HCT116 (cell line): ENCODE data around the gene RXRA. TPM values are rescaled to one million over a fixed set of nuclear protein-coding genes. Genes with fewer than 3 reads are reported as not detected.

ENCODE experiments used
- ATAC-seq: fragments of 200-7000 bp; cut with Tn5 transposase; 2 replicates; pipeline ENCODE4 v1.9.1; 2020; ENCODE audit warnings: mild to moderate bottlenecking, moderate library complexity
- BruUV-seq: library from RNA; stranded (reverse); fragments of 400-500 nt; replicated peaks from 2 replicates; lab custom pipeline; 2021; lab: Mats Ljungman, UMichigan
- CTCF ChIA-PET: fragments of 300-600 bp; sonication (Branson Sonifier 250); formaldehyde crosslinking; loops from one replicate; lab custom pipeline; 2021; ENCODE audit warnings: antibody characterized with exemption; lab: Charles Lee
- POLR2A ChIA-PET: fragments of 300-600, 350-600 bp; sonication (Branson Sonifier 250); formaldehyde crosslinking; loops from one replicate; lab custom pipeline; 2021; ENCODE audit warnings: antibody characterized with exemption; lab: Charles Lee
- RAD21 ChIA-PET, 2 experiments: fragments of 300-600 bp; sonication (Branson Sonifier 250); formaldehyde crosslinking; loops; one replicate each; lab custom pipeline; 2023; ENCODE audit warnings: low total read pairs in 2 of 2; ENCODE audit not compliant: uncharacterized antibody in 2 of 2, unreplicated experiment in 2 of 2, low non-redundant PET in 1 of 2; lab: Charles Lee
- DNase-seq: peaks from one replicate; pipeline ENCODE4 v3.0.0-alpha.2; 2010; ENCODE audit warnings: low read depth, low spot score
- H2AFZ ChIP-seq: fragments of 200-600 bp; shearing (Covaris generic), sonication (generic); 2 replicates; pipeline ENCODE4 v1.6.1; 2017; ENCODE audit warnings: low read depth, mixed run types, mixed read lengths, antibody characterized with exemption, low read length; ENCODE audit not compliant: poor library complexity, severe bottlenecking
- H3K27ac ChIP-seq: 2 replicates; pipeline ENCODE4 v1.5.1; 2012; ENCODE audit warnings: low read depth, low read length
- H3K27me3 ChIP-seq: fragments of 200-600 bp; sonication (generic); 2 replicates; pipeline ENCODE4 v1.6.1; 2016; ENCODE audit warnings: mixed run types, low read length, mixed read lengths; ENCODE audit not compliant: insufficient read depth
- H3K36me3 ChIP-seq, 2 experiments: fragments of 200-500 bp in 1 of 2; fragments of 200-600 bp in 1 of 2; sonication (Bioruptor generic) in 1 of 2; sonication (generic) in 1 of 2; 2 replicates each; pipeline versions ENCODE4 v1.5.1 to v1.6.1; 2014 to 2016; ENCODE audit warnings: low read length in 2 of 2, inconsistent platforms in 1 of 2, mixed read lengths in 1 of 2, mixed run types in 1 of 2; ENCODE audit not compliant: insufficient read depth in 2 of 2, control insufficient read depth in 1 of 2
- H3K4me1 ChIP-seq, 2 experiments: fragments of 200-600 bp in 1 of 2; sonication (generic) in 1 of 2; 2 replicates each; pipeline versions ENCODE4 v1.5.1 to v1.6.1; 2012 to 2017; ENCODE audit warnings: low read length in 2 of 2, inconsistent platforms in 1 of 2, mild to moderate bottlenecking in 1 of 2, mixed read lengths in 1 of 2, mixed run types in 1 of 2, moderate library complexity in 1 of 2; ENCODE audit not compliant: insufficient read depth in 2 of 2, control insufficient read depth in 1 of 2
- H3K4me2 ChIP-seq: fragments of 200-600 bp; sonication (generic); 2 replicates; pipeline ENCODE4 v1.6.1; 2017; ENCODE audit warnings: mixed run types, low read length, mixed read lengths
- H3K4me3 ChIP-seq, 2 experiments: fragments of 200-600 bp in 1 of 2; sonication (generic) in 1 of 2; replicated peaks in 1 of 2; 2 replicates each; pipeline ENCODE4 v1.5.1; 2011 to 2016; ENCODE audit warnings: low read length in 2 of 2, control low read depth in 1 of 2, low read depth in 1 of 2, mild to moderate bottlenecking in 1 of 2, mixed read lengths in 1 of 2, mixed run types in 1 of 2
- H3K79me2 ChIP-seq: fragments of 200-600 bp; sonication (generic); 2 replicates; pipeline ENCODE4 v1.6.1; 2017; ENCODE audit warnings: mild to moderate bottlenecking, mixed run types, low read length, moderate library complexity, mixed read lengths; ENCODE audit not compliant: insufficient read depth
- H3K9ac ChIP-seq: fragments of 200-600 bp; sonication (generic); 2 replicates; pipeline ENCODE4 v1.6.1; 2016; ENCODE audit warnings: low read length, mixed read lengths
- H3K9me2 ChIP-seq: fragments of 200-600 bp; sonication (generic), shearing (Covaris generic); 2 replicates; pipeline ENCODE4 v1.6.1; 2017; ENCODE audit warnings: mixed run types, mild to moderate bottlenecking, moderate library complexity; ENCODE audit not compliant: insufficient read depth
- H3K9me3 ChIP-seq, 2 experiments: fragments of 200-500 bp in 1 of 2; fragments of 200-600 bp in 1 of 2; sonication (Bioruptor generic) in 1 of 2; sonication (generic) in 1 of 2; 2 replicates each; pipeline ENCODE4 v1.6.1; 2014 to 2017; ENCODE audit warnings: low read length in 2 of 2, mixed read lengths in 2 of 2, inconsistent platforms in 1 of 2, low read depth in 1 of 2, mild to moderate bottlenecking in 1 of 2, mixed run types in 1 of 2, moderate library complexity in 1 of 2; ENCODE audit not compliant: control insufficient read depth in 1 of 2, insufficient read depth in 1 of 2
- H4K20me1 ChIP-seq: fragments of 200-600 bp; sonication (generic), shearing (Covaris generic); 2 replicates; pipeline ENCODE4 v1.6.1; 2017; ENCODE audit warnings: mixed run types, mild to moderate bottlenecking, moderate library complexity; ENCODE audit not compliant: insufficient read depth
- CBX3 ChIP-seq: IDR thresholded peaks from 2 replicates; pipeline ENCODE4 v1.6.1; 2012; ENCODE audit warnings: low read depth
- EGR1 ChIP-seq: IDR thresholded peaks from 2 replicates; pipeline ENCODE4 v1.6.1; 2012; ENCODE audit warnings: low read depth
- EZH2 ChIP-seq: fragments of 200-600 bp; sonication (generic); IDR thresholded peaks from 2 replicates; pipeline ENCODE4 v1.6.1; 2017; ENCODE audit warnings: antibody characterized with exemption, mixed run types
- EZH2phosphoT487 ChIP-seq: fragments of 200-600 bp; IDR thresholded peaks from 2 replicates; pipeline ENCODE4 v1.6.1; 2018; ENCODE audit warnings: antibody characterized with exemption, borderline replicate concordance
- JUND ChIP-seq: IDR thresholded peaks from 2 replicates; pipeline ENCODE4 v1.6.1; 2012
- POLR2A ChIP-seq: IDR thresholded peaks from 2 replicates; pipeline ENCODE4 v1.7.0; 2011; ENCODE audit warnings: borderline replicate concordance; ENCODE audit not compliant: insufficient read depth, insufficient read length; ENCODE audit errors: extremely low read depth
- POLR2AphosphoS5 ChIP-seq: IDR thresholded peaks from 2 replicates; pipeline ENCODE4 v1.6.1; 2011; ENCODE audit warnings: mild to moderate bottlenecking, low read depth, low read length, moderate library complexity
- RAD21 ChIP-seq: IDR thresholded peaks from 2 replicates; pipeline ENCODE4 v1.6.1; 2012; ENCODE audit warnings: low read depth, mild to moderate bottlenecking
- SIN3A ChIP-seq: IDR thresholded peaks from 2 replicates; pipeline ENCODE4 v1.6.1; 2012; ENCODE audit warnings: low read depth
- TCF7L2 ChIP-seq: IDR thresholded peaks from 2 replicates; pipeline ENCODE4 v1.7.0; 2011; ENCODE audit warnings: borderline replicate concordance, inconsistent platforms; ENCODE audit not compliant: insufficient read depth, insufficient read length; ENCODE audit errors: extremely low read depth
- intact Hi-C: fragments of 100-400 bp; cut with micrococcal nuclease; formaldehyde crosslinking; loops from 2 replicates; pipeline ENCODE4 v1.10.0; 2022
- total RNA-seq: library from RNA; stranded (reverse); gene quantifications from one replicate; pipeline ENCODE4 v1.2.1, GENCODE V29; 2021; ENCODE audit not compliant: unreplicated experiment
- TF ChIP-seq, protein P1 (sequence below): IDR thresholded peaks from 2 replicates; pipeline ENCODE4 v1.6.1; 2011; ENCODE audit warnings: mild to moderate bottlenecking, low read length, moderate library complexity; ENCODE audit not compliant: insufficient replicate concordance; ENCODE audit errors: extremely low read depth
- TF ChIP-seq, protein P2 (sequence below): IDR thresholded peaks from 2 replicates; pipeline ENCODE4 v1.6.1; 2012
- TF ChIP-seq, protein P3 (sequence below), 3 experiments: fragments of 200-600 bp in 1 of 3; sonication (generic) in 1 of 3; IDR thresholded peaks in 2 of 3; conservative IDR thresholded peaks in 1 of 3; 2 replicates each; pipeline ENCODE4 v1.5.1; 2012 to 2017; ENCODE audit warnings: low read depth in 2 of 3, low read length in 2 of 3, antibody characterized with exemption in 1 of 3, borderline replicate concordance in 1 of 3, control low read depth in 1 of 3, mild to moderate bottlenecking in 1 of 3, mixed read lengths in 1 of 3, mixed run types in 1 of 3, moderate library complexity in 1 of 3; ENCODE audit not compliant: insufficient read depth in 1 of 3

Gene RXRA
- total RNA-seq, 1 experiment from 2014 or later = 43.9 TPM

- no peak overlapping the region for H3K4me2 ChIP-seq
- H3K79me2 ChIP-seq = peaks cover 85% of the 10 kb centered on the region
- ChIA-PET RAD21 (no interaction called here), POLR2A (interaction anchor here (1.2 kb wide), 1 partner anchor 9 kb away, joined by 4 read pairs; no protein-coding TSS in a partner anchor), CTCF (no interaction called here)
- ATAC-seq = no peak
- no peak for DNase-seq
- no peaks in the 10 kb centered on the region for H3K27me3 ChIP-seq
- no peaks in the 10 kb centered on the region for H3K9me2 ChIP-seq
- H2AFZ ChIP-seq = no peak overlapping the region
- H3K4me1 ChIP-seq = peaks cover 26 to 48% of the 10 kb centered on the region in 2 experiments
- TF ChIP-seq EZH2phosphoT487 = no peak
- no peak for TF ChIP-seq POLR2AphosphoS5
- TF ChIP-seq EZH2 = no peak
- TF ChIP-seq TCF7L2 = no peak
- TF ChIP-seq CBX3 = no peak
- no peak for TF ChIP-seq JUND
- TF ChIP-seq SIN3A = no peak
- TF ChIP-seq, protein P1, sequence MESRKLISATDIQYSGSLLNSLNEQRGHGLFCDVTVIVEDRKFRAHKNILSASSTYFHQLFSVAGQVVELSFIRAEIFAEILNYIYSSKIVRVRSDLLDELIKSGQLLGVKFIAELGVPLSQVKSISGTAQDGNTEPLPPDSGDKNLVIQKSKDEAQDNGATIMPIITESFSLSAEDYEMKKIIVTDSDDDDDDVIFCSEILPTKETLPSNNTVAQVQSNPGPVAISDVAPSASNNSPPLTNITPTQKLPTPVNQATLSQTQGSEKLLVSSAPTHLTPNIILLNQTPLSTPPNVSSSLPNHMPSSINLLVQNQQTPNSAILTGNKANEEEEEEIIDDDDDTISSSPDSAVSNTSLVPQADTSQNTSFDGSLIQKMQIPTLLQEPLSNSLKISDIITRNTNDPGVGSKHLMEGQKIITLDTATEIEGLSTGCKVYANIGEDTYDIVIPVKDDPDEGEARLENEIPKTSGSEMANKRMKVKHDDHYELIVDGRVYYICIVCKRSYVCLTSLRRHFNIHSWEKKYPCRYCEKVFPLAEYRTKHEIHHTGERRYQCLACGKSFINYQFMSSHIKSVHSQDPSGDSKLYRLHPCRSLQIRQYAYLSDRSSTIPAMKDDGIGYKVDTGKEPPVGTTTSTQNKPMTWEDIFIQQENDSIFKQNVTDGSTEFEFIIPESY = no peak
- TF ChIP-seq, protein P2, sequence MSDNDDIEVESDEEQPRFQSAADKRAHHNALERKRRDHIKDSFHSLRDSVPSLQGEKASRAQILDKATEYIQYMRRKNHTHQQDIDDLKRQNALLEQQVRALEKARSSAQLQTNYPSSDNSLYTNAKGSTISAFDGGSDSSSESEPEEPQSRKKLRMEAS = no peak
- TF ChIP-seq, protein P3, sequence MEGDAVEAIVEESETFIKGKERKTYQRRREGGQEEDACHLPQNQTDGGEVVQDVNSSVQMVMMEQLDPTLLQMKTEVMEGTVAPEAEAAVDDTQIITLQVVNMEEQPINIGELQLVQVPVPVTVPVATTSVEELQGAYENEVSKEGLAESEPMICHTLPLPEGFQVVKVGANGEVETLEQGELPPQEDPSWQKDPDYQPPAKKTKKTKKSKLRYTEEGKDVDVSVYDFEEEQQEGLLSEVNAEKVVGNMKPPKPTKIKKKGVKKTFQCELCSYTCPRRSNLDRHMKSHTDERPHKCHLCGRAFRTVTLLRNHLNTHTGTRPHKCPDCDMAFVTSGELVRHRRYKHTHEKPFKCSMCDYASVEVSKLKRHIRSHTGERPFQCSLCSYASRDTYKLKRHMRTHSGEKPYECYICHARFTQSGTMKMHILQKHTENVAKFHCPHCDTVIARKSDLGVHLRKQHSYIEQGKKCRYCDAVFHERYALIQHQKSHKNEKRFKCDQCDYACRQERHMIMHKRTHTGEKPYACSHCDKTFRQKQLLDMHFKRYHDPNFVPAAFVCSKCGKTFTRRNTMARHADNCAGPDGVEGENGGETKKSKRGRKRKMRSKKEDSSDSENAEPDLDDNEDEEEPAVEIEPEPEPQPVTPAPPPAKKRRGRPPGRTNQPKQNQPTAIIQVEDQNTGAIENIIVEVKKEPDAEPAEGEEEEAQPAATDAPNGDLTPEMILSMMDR (IDR thresholded peaks at IDR 0.05 in 2 of 3, conservative IDR thresholded peaks at IDR 0.05 in 1 of 3; ENCODE audit: borderline replicate concordance in 1 of 3, insufficient read depth in 1 of 3, low read depth in 2 of 3, low read length in 2 of 3) = no peak
- no peak for TF ChIP-seq RAD21
- no peak for TF ChIP-seq EGR1
- no peak for TF ChIP-seq POLR2A
- intact Hi-C loops = no loop called here
- H3K4me3 ChIP-seq = no peak overlapping the region
- no peak overlapping the region for H3K9ac ChIP-seq
- H3K36me3 ChIP-seq = no peaks in the 10 kb centered on the region
- H3K27ac ChIP-seq = no peak overlapping the region
- no peaks in the 10 kb centered on the region for H3K9me3 ChIP-seq
- no TSS peak for BruUV-seq
- H4K20me1 ChIP-seq = no peaks in the 10 kb centered on the region
Observed at GRCh38 chr9:134369416-134370212, 43.4 kb downstream of the RXRA start.
